Liver (tissue), 9 donors: Measurements from ENCODE around the gene CD276. TPM values are rescaled to one million over a fixed set of nuclear protein-coding genes. Genes with fewer than 3 reads are reported as not detected.

Source experiments
- DNase-seq: peaks from one replicate; pipeline ENCODE4 v3.0.0-alpha.2; 2017; ENCODE audit warnings: low spot score
- H3K27ac ChIP-seq, 2 donors: one replicate each; pipeline ENCODE4 v1.7.0; 2013; ENCODE audit warnings: inconsistent platforms in 2 of 2, low read length in 2 of 2, control low read depth in 1 of 2, low read depth in 1 of 2, mild to moderate bottlenecking in 1 of 2
- H3K27me3 ChIP-seq, 4 donors: one replicate each; pipeline versions ENCODE4 v1.6.1 to v1.7.0; 2013; ENCODE audit warnings: low read length in 3 of 4, inconsistent platforms in 1 of 4, mild to moderate bottlenecking in 1 of 4, moderate library complexity in 1 of 4; ENCODE audit not compliant: control insufficient read depth in 4 of 4, insufficient read depth in 4 of 4
- H3K36me3 ChIP-seq, 4 donors: one replicate each; pipeline versions ENCODE4 v1.6.1 to v1.7.0; 2013; ENCODE audit warnings: low read length in 3 of 4, mild to moderate bottlenecking in 3 of 4, low read depth in 1 of 4, moderate library complexity in 1 of 4; ENCODE audit not compliant: control insufficient read depth in 4 of 4, insufficient read depth in 3 of 4
- H3K4me1 ChIP-seq, 4 donors: one replicate each; pipeline versions ENCODE4 v1.6.1 to v1.7.0; 2013; ENCODE audit warnings: low read length in 3 of 4, mild to moderate bottlenecking in 3 of 4, moderate library complexity in 1 of 4; ENCODE audit not compliant: control insufficient read depth in 4 of 4, insufficient read depth in 4 of 4
- H3K4me3 ChIP-seq, 3 donors: one replicate each; pipeline versions ENCODE4 v1.6.1 to v1.7.0; 2013; ENCODE audit warnings: low read length in 3 of 3, control low read depth in 1 of 3, low read depth in 1 of 3, mild to moderate bottlenecking in 1 of 3
- H3K9ac ChIP-seq, 2 donors: one replicate each; pipeline ENCODE4 v1.7.0; 2013; ENCODE audit warnings: low read length in 2 of 2, mild to moderate bottlenecking in 2 of 2, moderate library complexity in 2 of 2, control low read depth in 1 of 2, low read depth in 1 of 2
- H3K9me3 ChIP-seq, 4 donors: one replicate each; pipeline versions ENCODE4 v1.6.1 to v1.7.0; 2013; ENCODE audit warnings: low read length in 3 of 4; ENCODE audit not compliant: control insufficient read depth in 4 of 4
- ATF3 ChIP-seq: IDR thresholded peaks from 2 replicates; pipeline ENCODE4 v1.6.1; 2016; ENCODE audit warnings: antibody characterized with exemption
- CTCF ChIP-seq: fragments of 150-350 bp; IDR thresholded peaks from 2 replicates; pipeline ENCODE4 v1.5.1; 2017; ENCODE audit warnings: improper control_type of control experiment, low read depth, low read length; ENCODE audit not compliant: missing input control
- EGR1 ChIP-seq, 2 donors: IDR thresholded peaks; 2 replicates each; pipeline ENCODE4 v1.6.1; 2016 to 2018; ENCODE audit warnings: antibody characterized with exemption in 2 of 2, low read depth in 2 of 2
- FOXA1 ChIP-seq: IDR thresholded peaks from 2 replicates; pipeline ENCODE4 v1.6.1; 2016; ENCODE audit warnings: antibody characterized with exemption
- FOXA2 ChIP-seq: IDR thresholded peaks from 2 replicates; pipeline ENCODE4 v1.6.1; 2016; ENCODE audit warnings: antibody characterized with exemption
- GABPA ChIP-seq, 2 donors: IDR thresholded peaks in 1 of 2; conservative IDR thresholded peaks in 1 of 2; 2 replicates each; pipeline ENCODE4 v1.6.1; 2016; ENCODE audit warnings: antibody characterized with exemption in 2 of 2, mild to moderate bottlenecking in 1 of 2, moderate library complexity in 1 of 2
- HNF4A ChIP-seq, 2 donors: conservative IDR thresholded peaks; 2 replicates each; pipeline ENCODE4 v1.6.1; 2016; ENCODE audit warnings: antibody characterized with exemption in 2 of 2, mild to moderate bottlenecking in 2 of 2
- HNF4G ChIP-seq: IDR thresholded peaks from 2 replicates; pipeline ENCODE4 v1.6.1; 2016; ENCODE audit warnings: antibody characterized with exemption
- JUND ChIP-seq, 2 donors: IDR thresholded peaks; 2 replicates each; pipeline ENCODE4 v1.6.1; 2016; ENCODE audit warnings: antibody characterized with exemption in 2 of 2
- MAX ChIP-seq: IDR thresholded peaks from 2 replicates; pipeline ENCODE4 v1.6.1; 2016; ENCODE audit warnings: antibody characterized with exemption
- NR2F2 ChIP-seq: IDR thresholded peaks from 2 replicates; pipeline ENCODE4 v1.6.1; 2016; ENCODE audit warnings: antibody characterized with exemption
- RAD21 ChIP-seq, 2 donors: IDR thresholded peaks; 2 replicates each; pipeline ENCODE4 v1.6.1; 2016; ENCODE audit warnings: antibody characterized with exemption in 2 of 2, mild to moderate bottlenecking in 2 of 2
- REST ChIP-seq: IDR thresholded peaks from 2 replicates; pipeline ENCODE4 v1.6.1; 2016; ENCODE audit warnings: antibody characterized with exemption, mild to moderate bottlenecking
- RXRA ChIP-seq, 2 donors: IDR thresholded peaks; 2 replicates each; pipeline ENCODE4 v1.6.1; 2017 to 2018; ENCODE audit warnings: antibody characterized with exemption in 2 of 2, mild to moderate bottlenecking in 1 of 2
- SP1 ChIP-seq: IDR thresholded peaks from 2 replicates; pipeline ENCODE4 v1.6.1; 2018; ENCODE audit warnings: antibody characterized with exemption, mild to moderate bottlenecking
- TAF1 ChIP-seq: conservative IDR thresholded peaks from 2 replicates; pipeline ENCODE4 v1.6.1; 2016; ENCODE audit warnings: antibody characterized with exemption, mild to moderate bottlenecking
- YY1 ChIP-seq: IDR thresholded peaks from 2 replicates; pipeline ENCODE4 v1.6.1; 2016; ENCODE audit warnings: antibody characterized with exemption, mild to moderate bottlenecking
- ZBTB33 ChIP-seq: IDR thresholded peaks from 2 replicates; pipeline ENCODE4 v1.6.1; 2016; ENCODE audit warnings: antibody characterized with exemption
- WGBS: extraction: QIAGEN DNeasy Blood & Tissue Kit; methylation state at CpG from one replicate; pipeline ENCODE4 v1.1.7; 2013; 5-methylcytosine and 5-hydroxymethylcytosine counted together
- polyA plus RNA-seq, 2 donors: library from polyadenylated mRNA; stranded (reverse) in 1 of 2; unstranded in 1 of 2; fragments of 200-250 nt in 1 of 2; fragments of >200 nt in 1 of 2; fragmentation: Nextera tagmentation in 1 of 2; extraction: Ambion mirVana in 1 of 2; gene quantifications; one replicate each; pipeline versions ENCODE4 v1.2.1 to v1.2.3, GENCODE V29; 2013 to 2015
- total RNA-seq, 2 donors: library from RNA; depleted of rRNA; stranded (reverse); fragments of >200 nt; gene quantifications; one replicate each; pipeline ENCODE4 v1.2.3, GENCODE V29; 2014
- donor health status: healthy.
- donor health status: healthy.
- donor health status: healthy.
- donor health status: healthy.
- donor health status: healthy.

Gene CD276
- total and polyA plus RNA-seq, 4 donors: 12.9 to 37.9 (median 25.1) TPM

- no peak for TF ChIP-seq MAX
- TF ChIP-seq SP1: no peak
- TF ChIP-seq NR2F2: no peak
- TF ChIP-seq EGR1 (IDR thresholded peaks at IDR 0.05; ENCODE audit: low read depth in 2 of 2): no peak
- TF ChIP-seq FOXA2: no peak
- TF ChIP-seq YY1: no peak
- TF ChIP-seq JUND (IDR thresholded peaks at IDR 0.05): no peak
- TF ChIP-seq FOXA1: no peak
These were observed 5.0 kb upstream of the CD276 start (continued) for GRCh38 chr15:73679180-73679579.

GRCh38 chr15:73679964-73680363 lies 4.2 kb upstream of the CD276 start:
- no peak for DNase-seq
- no peak for TF ChIP-seq REST
- Histone ChIP-seq H3K4me3 (no peak overlapping the region), H3K36me3 (no peaks in the 10 kb centered on the region), H3K27me3 (no peaks in the 10 kb centered on the region), H3K9ac (no peak overlapping the region), H3K27ac (no peak overlapping the region), H3K9me3 (no peaks in the 10 kb centered on the region), H3K4me1 (peaks cover 1 to 15% (median 7%) of the 10 kb centered on the region in 4 donors)
- WGBS: 96% methylated on average over 6 of the region's 6 CpGs

GRCh38 chr15:73680549-73680948 lies 3.6 kb upstream of the CD276 start:
- DNase-seq: no peak
- H3K4me3 ChIP-seq: no peak overlapping the region

More at GRCh38 chr15:73680549-73680948, 3.6 kb upstream of the CD276 start:
- H3K4me1 ChIP-seq: peaks cover 1 to 16% (median 7%) of the 10 kb centered on the region in 4 donors
- WGBS: 92% methylated on average over 2 of the region's 2 CpGs
- TF ChIP-seq TAF1: no peak
- no peak for TF ChIP-seq RAD21 (IDR thresholded peaks at IDR 0.05)
- TF ChIP-seq REST: no peak
- TF ChIP-seq SP1: no peak
- TF ChIP-seq ZBTB33: no peak
- no peak for TF ChIP-seq HNF4G
- TF ChIP-seq ATF3: no peak
- TF ChIP-seq FOXA2: no peak
- no peak for TF ChIP-seq EGR1 (IDR thresholded peaks at IDR 0.05; ENCODE audit: low read depth in 2 of 2)
- TF ChIP-seq RXRA (IDR thresholded peaks at IDR 0.05): no peak
- TF ChIP-seq HNF4A (conservative IDR thresholded peaks at IDR 0.05): no peak
- TF ChIP-seq GABPA (IDR thresholded peaks at IDR 0.05 in 1 of 2, conservative IDR thresholded peaks at IDR 0.05 in 1 of 2): no peak
- no peak for TF ChIP-seq NR2F2
- TF ChIP-seq MAX: no peak
- TF ChIP-seq CTCF: no peak
- no peak for TF ChIP-seq FOXA1
- no peak for TF ChIP-seq YY1
- TF ChIP-seq JUND (IDR thresholded peaks at IDR 0.05): no peak
- H3K9ac ChIP-seq: no peak overlapping the region
- no peak overlapping the region for H3K27ac ChIP-seq
- no peaks in the 10 kb centered on the region for H3K36me3 ChIP-seq
- no peaks in the 10 kb centered on the region for H3K9me3 ChIP-seq
- H3K27me3 ChIP-seq: no peaks in the 10 kb centered on the region
